Measurements from ENCODE around the gene TYW1.
"Not testable (repeated sequence)": the region's sequence is repeated elsewhere in the genome, so short reads cannot be mapped to it uniquely, and the experiment has no call there.

DNA sequence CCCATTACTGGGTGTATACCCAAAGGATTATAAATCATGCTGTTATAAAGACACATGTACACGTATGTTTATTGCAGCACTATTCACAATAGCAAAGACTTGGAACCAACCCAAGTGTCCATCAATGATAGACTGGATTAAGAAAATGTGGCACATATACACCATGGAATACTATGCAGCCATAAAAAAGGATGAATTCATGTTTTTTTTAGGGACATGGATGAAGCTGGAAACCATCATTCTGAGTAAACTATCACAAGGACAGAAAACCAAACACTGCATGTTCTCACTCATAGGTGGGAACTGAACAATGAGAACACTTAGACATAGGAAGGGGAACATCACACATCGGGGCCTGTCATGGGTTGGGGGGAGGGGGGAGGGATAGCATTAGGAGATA lies 94.4 kb downstream of the TYW1 start:
- TF ChIP-seq SP1 (IDR thresholded peaks at IDR 0.05; ENCODE audit: low read depth, low read length); SIN3A (conservative IDR thresholded peaks at IDR 0.05 in 1 of 2, IDR thresholded peaks at IDR 0.05 in 1 of 2; ENCODE audit: low read depth in 1 of 2, low read length in 2 of 2); BRCA1 (IDR thresholded peaks at IDR 0.05; ENCODE audit: low read depth, low read length); POLR2A (IDR thresholded peaks at IDR 0.05; ENCODE audit: control extremely low read depth in 1 of 2, low read depth in 2 of 2, low read length in 2 of 2); CHD2 (IDR thresholded peaks at IDR 0.05; ENCODE audit: low read length); RFX5 (IDR thresholded peaks at IDR 0.05; ENCODE audit: borderline replicate concordance, low read depth, low read length); CEBPB (IDR thresholded peaks at IDR 0.05; ENCODE audit: low read depth, low read length); YY1 (IDR thresholded peaks at IDR 0.05; ENCODE audit: low read depth, low read length); KDM1A (IDR thresholded peaks at IDR 0.05; ENCODE audit: borderline replicate concordance, low read length); RNF2 (IDR thresholded peaks at IDR 0.05; ENCODE audit: borderline replicate concordance, low read depth, low read length, missing control alignments, poor library complexity, severe bottlenecking): not testable (repeated sequence)
- TF ChIP-seq, protein P1, sequence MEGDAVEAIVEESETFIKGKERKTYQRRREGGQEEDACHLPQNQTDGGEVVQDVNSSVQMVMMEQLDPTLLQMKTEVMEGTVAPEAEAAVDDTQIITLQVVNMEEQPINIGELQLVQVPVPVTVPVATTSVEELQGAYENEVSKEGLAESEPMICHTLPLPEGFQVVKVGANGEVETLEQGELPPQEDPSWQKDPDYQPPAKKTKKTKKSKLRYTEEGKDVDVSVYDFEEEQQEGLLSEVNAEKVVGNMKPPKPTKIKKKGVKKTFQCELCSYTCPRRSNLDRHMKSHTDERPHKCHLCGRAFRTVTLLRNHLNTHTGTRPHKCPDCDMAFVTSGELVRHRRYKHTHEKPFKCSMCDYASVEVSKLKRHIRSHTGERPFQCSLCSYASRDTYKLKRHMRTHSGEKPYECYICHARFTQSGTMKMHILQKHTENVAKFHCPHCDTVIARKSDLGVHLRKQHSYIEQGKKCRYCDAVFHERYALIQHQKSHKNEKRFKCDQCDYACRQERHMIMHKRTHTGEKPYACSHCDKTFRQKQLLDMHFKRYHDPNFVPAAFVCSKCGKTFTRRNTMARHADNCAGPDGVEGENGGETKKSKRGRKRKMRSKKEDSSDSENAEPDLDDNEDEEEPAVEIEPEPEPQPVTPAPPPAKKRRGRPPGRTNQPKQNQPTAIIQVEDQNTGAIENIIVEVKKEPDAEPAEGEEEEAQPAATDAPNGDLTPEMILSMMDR (IDR thresholded peaks at IDR 0.05; ENCODE audit: control extremely low read depth in 1 of 3, insufficient read depth in 1 of 3, low read depth in 1 of 3, low read length in 3 of 3) = not testable (repeated sequence)

All from H1 (cell line).